CD4-positive, CD25-positive, alpha-beta regulatory T cell (primary cell): ENCODE data around the gene CACFD1. TPM values are rescaled to one million over a fixed set of nuclear protein-coding genes. Genes with fewer than 3 reads are reported as not detected.
A peak's percentile ranks its signal among the peaks of the same experiment; 100 is the strongest.

ENCODE experiments used
- ATAC-seq, 2 donors: fragments of 150-1000 bp; cut with Tn5 transposase; one replicate each; pipeline ENCODE4 v1.10.0; 2021; ENCODE audit warnings: low read depth in 2 of 2, moderate number of reproducible peaks in 2 of 2, moderate library complexity in 1 of 2
- DNase-seq, 3 donors: peaks; one replicate each; pipeline versions ENCODE4 v3.0.0 to v3.0.0-alpha.2; 2012 to 2022; ENCODE audit warnings: mixed read lengths in 1 of 3
- H3K27ac ChIP-seq: one replicate; pipeline ENCODE4 v1.7.0; 2013; ENCODE audit warnings: mild to moderate bottlenecking, low read length; ENCODE audit not compliant: insufficient read depth, poor library complexity, severe bottlenecking
- H3K27me3 ChIP-seq: one replicate; pipeline ENCODE4 v1.7.0; 2013; ENCODE audit warnings: low read length; ENCODE audit not compliant: control insufficient read depth, insufficient read depth
- H3K36me3 ChIP-seq: one replicate; pipeline ENCODE4 v1.7.0; 2013; ENCODE audit warnings: mild to moderate bottlenecking, low read length, moderate library complexity; ENCODE audit not compliant: control insufficient read depth, insufficient read depth
- H3K4me1 ChIP-seq: 2 replicates; pipeline ENCODE4 v1.7.0; 2013; ENCODE audit warnings: mild to moderate bottlenecking, low read length; ENCODE audit not compliant: insufficient read depth, control insufficient read depth, poor library complexity, severe bottlenecking
- H3K4me3 ChIP-seq: one replicate; pipeline ENCODE4 v1.7.0; 2013; ENCODE audit warnings: low read depth, mild to moderate bottlenecking, low read length, moderate library complexity
- H3K9me3 ChIP-seq, 2 experiments: 1 replicate in 1 of 2; 2 replicates in 1 of 2; pipeline ENCODE4 v1.7.0; 2013; ENCODE audit warnings: low read length in 2 of 2, mild to moderate bottlenecking in 1 of 2, moderate library complexity in 1 of 2; ENCODE audit not compliant: control insufficient read depth in 2 of 2
- H3K27ac Mint-ChIP-seq, 3 donors: one replicate each; pipeline ENCODE4 v1.8.0; 2020 to 2022; ENCODE audit warnings: mild to moderate bottlenecking in 3 of 3, mixed read lengths in 3 of 3, moderate library complexity in 2 of 3
- H3K27me3 Mint-ChIP-seq: one replicate; pipeline ENCODE4 v1.8.0; 2022; ENCODE audit warnings: mild to moderate bottlenecking, mixed read lengths
- H3K36me3 Mint-ChIP-seq: one replicate; pipeline ENCODE4 v1.8.0; 2020; ENCODE audit warnings: mixed read lengths
- H3K4me1 Mint-ChIP-seq, 4 donors: one replicate each; pipeline ENCODE4 v1.8.0; 2020 to 2022; ENCODE audit warnings: mixed read lengths in 4 of 4, mild to moderate bottlenecking in 1 of 4
- H3K4me3 Mint-ChIP-seq, 4 donors: one replicate each; pipeline ENCODE4 v1.8.0; 2020 to 2022; ENCODE audit warnings: mild to moderate bottlenecking in 4 of 4, mixed read lengths in 4 of 4, moderate library complexity in 3 of 4
- H3K9me3 Mint-ChIP-seq, 7 donors: one replicate each; pipeline ENCODE4 v1.8.0; 2020 to 2022; ENCODE audit warnings: mixed read lengths in 7 of 7, mild to moderate bottlenecking in 3 of 7, moderate library complexity in 2 of 7
- polyA plus RNA-seq, 4 donors: library from polyadenylated mRNA; unstranded; fragments of 300-500 nt; fragmentation: Illumina TruSeq; gene quantifications; one replicate each; pipeline ENCODE4 v1.2.3, GENCODE V29; 2021
- total RNA-seq: library from RNA; stranded (reverse); gene quantifications from one replicate; pipeline ENCODE4 v1.2.3, GENCODE V29; 2022

CACFD1 gene
- total and polyA plus RNA-seq, 5 donors from 2014 or later, result 1.2 to 3.0 (median 1.8) TPM

- no peaks in the 10 kb centered on the region for H3K36me3 ChIP-seq
- DNase-seq (no peak), ATAC-seq (no peak)
- H3K27me3 ChIP-seq, result no peaks in the 10 kb centered on the region
- no peaks in the 10 kb centered on the region for H3K4me1 ChIP-seq
- no peak overlapping the region for H3K27ac ChIP-seq
- H3K9me3 ChIP-seq, result no peaks in the 10 kb centered on the region
- no peak overlapping the region for H3K27ac Mint-ChIP-seq
- no peaks in the 10 kb centered on the region for H3K4me1 Mint-ChIP-seq
- no peaks in the 10 kb centered on the region for H3K27me3 Mint-ChIP-seq
- H3K9me3 Mint-ChIP-seq, result peaks cover 0 to 1% (median 0%) of the 10 kb centered on the region in 7 donors
- no peak overlapping the region for H3K4me3 ChIP-seq
- H3K4me3 Mint-ChIP-seq, result peak overlapping the region in 1 of 4 donors; percentile 47
- H3K36me3 Mint-ChIP-seq, result no peaks in the 10 kb centered on the region
These were observed 34.2 kb downstream of the CACFD1 start for GRCh38 chr9:133493845-133494540.

GRCh38 chr9:133494636-133495326 lies 35.0 kb downstream of the CACFD1 start:
- Histone ChIP-seq H3K36me3 (no peaks in the 10 kb centered on the region), H3K4me3 (no peak overlapping the region), H3K4me1 (no peaks in the 10 kb centered on the region), H3K9me3 (no peaks in the 10 kb centered on the region), H3K27ac (no peak overlapping the region), H3K27me3 (no peaks in the 10 kb centered on the region)
- DNase-seq (no peak), ATAC-seq (no peak)
- H3K4me1 Mint-ChIP-seq, result no peaks in the 10 kb centered on the region
- H3K36me3 Mint-ChIP-seq, result no peaks in the 10 kb centered on the region
- H3K27ac Mint-ChIP-seq, result no peak overlapping the region
- peaks cover 0 to 1% (median 0%) of the 10 kb centered on the region in 7 donors for H3K9me3 Mint-ChIP-seq
- no peaks in the 10 kb centered on the region for H3K27me3 Mint-ChIP-seq
- H3K4me3 Mint-ChIP-seq, result no peak overlapping the region

GRCh38 chr9:133495327-133496293 lies 35.8 kb downstream of the CACFD1 start:
- no peaks in the 10 kb centered on the region for H3K4me1 ChIP-seq
- H3K36me3 ChIP-seq, result no peaks in the 10 kb centered on the region
- Mint-ChIP-seq H3K27me3 (no peaks in the 10 kb centered on the region), H3K9me3 (peaks cover 0 to 1% (median 0%) of the 10 kb centered on the region in 7 donors), H3K4me1 (no peaks in the 10 kb centered on the region), H3K4me3 (no peak overlapping the region), H3K36me3 (no peaks in the 10 kb centered on the region), H3K27ac (no peak overlapping the region)
- H3K4me3 ChIP-seq, result no peak overlapping the region
- no peaks in the 10 kb centered on the region for H3K9me3 ChIP-seq
- DNase-seq, result no peak
- no peaks in the 10 kb centered on the region for H3K27me3 ChIP-seq
- no peak for ATAC-seq
- no peak overlapping the region for H3K27ac ChIP-seq

- no peaks in the 10 kb centered on the region for H3K4me1 Mint-ChIP-seq
- no peak overlapping the region for H3K4me3 ChIP-seq
- H3K27ac ChIP-seq, result no peak overlapping the region
- H3K27me3 Mint-ChIP-seq, result peaks cover 3% of the 10 kb centered on the region
- no peak overlapping the region for H3K4me3 Mint-ChIP-seq
- H3K36me3 Mint-ChIP-seq, result peaks cover under 1% of the 10 kb centered on the region
- H3K9me3 ChIP-seq, result peaks cover 11 to 12% of the 10 kb centered on the region in 2 experiments
- peaks cover 0 to 11% (median 3%) of the 10 kb centered on the region in 7 donors for H3K9me3 Mint-ChIP-seq
- ATAC-seq (no peak), DNase-seq (no peak)
- no peaks in the 10 kb centered on the region for H3K27me3 ChIP-seq
- H3K36me3 ChIP-seq, result no peaks in the 10 kb centered on the region
- no peak overlapping the region for H3K27ac Mint-ChIP-seq
- no peaks in the 10 kb centered on the region for H3K4me1 ChIP-seq
These were observed 37.4 kb downstream of the CACFD1 start for GRCh38 chr9:133496861-133497842.

- Mint-ChIP-seq H3K36me3 (peaks cover 5% of the 10 kb centered on the region), H3K4me3 (no peak overlapping the region), H3K27me3 (peaks cover 7% of the 10 kb centered on the region), H3K9me3 (peaks cover 0 to 21% (median 4%) of the 10 kb centered on the region in 7 donors), H3K27ac (no peak overlapping the region), H3K4me1 (no peaks in the 10 kb centered on the region)
- no peak overlapping the region for H3K27ac ChIP-seq
- no peaks in the 10 kb centered on the region for H3K27me3 ChIP-seq
- no peak overlapping the region for H3K4me3 ChIP-seq
- ATAC-seq (no peak), DNase-seq (no peak)
- no peaks in the 10 kb centered on the region for H3K4me1 ChIP-seq
- H3K9me3 ChIP-seq, result peaks cover 16 to 17% of the 10 kb centered on the region in 2 experiments
- H3K36me3 ChIP-seq, result no peaks in the 10 kb centered on the region
These were observed 39.5 kb downstream of the CACFD1 start for GRCh38 chr9:133499132-133499891.

- no peaks in the 10 kb centered on the region for H3K4me1 Mint-ChIP-seq
These were observed 40.1 kb downstream of the CACFD1 start for GRCh38 chr9:133499892-133500270.

More at GRCh38 chr9:133499892-133500270, 40.1 kb downstream of the CACFD1 start:
- Histone ChIP-seq H3K36me3 (no peaks in the 10 kb centered on the region), H3K4me1 (no peaks in the 10 kb centered on the region), H3K4me3 (no peak overlapping the region), H3K9me3 (peaks cover 16 to 17% of the 10 kb centered on the region in 2 experiments), H3K27ac (no peak overlapping the region), H3K27me3 (no peaks in the 10 kb centered on the region)
- no peak overlapping the region for H3K4me3 Mint-ChIP-seq
- H3K27ac Mint-ChIP-seq, result no peak overlapping the region
- no peak for ATAC-seq
- H3K27me3 Mint-ChIP-seq, result peaks cover 7% of the 10 kb centered on the region
- DNase-seq, result no peak
- H3K9me3 Mint-ChIP-seq, result peaks cover 0 to 21% (median 4%) of the 10 kb centered on the region in 7 donors
- peaks cover 5% of the 10 kb centered on the region for H3K36me3 Mint-ChIP-seq
